NK-92 treated with Interleukin-12 subunit alpha and Interleukin-12 subunit beta, amount 100 ng/mL, for 24 hours (cell line): ENCODE measurements around the gene MYO9A.
"Not testable (repeated sequence)": the region's sequence is repeated elsewhere in the genome, so short reads cannot be mapped to it uniquely, and the experiment has no call there.

Experiments used
- DNase-seq: peaks from one replicate; lab custom pipeline; 2025; lab: John Stamatoyannopoulos, UW

MYO9A gene

DNA sequence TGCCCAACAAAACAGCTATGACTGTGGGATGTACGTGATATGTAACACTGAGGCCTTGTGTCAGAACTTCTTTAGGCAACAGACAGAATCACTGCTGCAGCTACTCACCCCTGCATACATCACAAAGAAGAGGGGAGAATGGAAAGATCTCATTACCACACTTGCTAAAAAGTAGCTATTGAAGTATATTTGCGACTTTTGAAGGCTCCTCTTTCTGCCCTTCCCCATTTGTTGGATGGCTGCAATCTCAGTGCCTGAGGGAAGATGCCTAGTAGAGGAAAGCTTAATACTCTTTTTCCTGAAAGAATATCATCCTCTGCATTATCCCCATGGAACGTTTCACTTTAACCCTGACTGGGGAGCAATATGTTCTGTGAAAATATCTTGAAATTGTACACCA lies 22.1 kb upstream of the MYO9A start:
- DNase-seq = no peak

DNA sequence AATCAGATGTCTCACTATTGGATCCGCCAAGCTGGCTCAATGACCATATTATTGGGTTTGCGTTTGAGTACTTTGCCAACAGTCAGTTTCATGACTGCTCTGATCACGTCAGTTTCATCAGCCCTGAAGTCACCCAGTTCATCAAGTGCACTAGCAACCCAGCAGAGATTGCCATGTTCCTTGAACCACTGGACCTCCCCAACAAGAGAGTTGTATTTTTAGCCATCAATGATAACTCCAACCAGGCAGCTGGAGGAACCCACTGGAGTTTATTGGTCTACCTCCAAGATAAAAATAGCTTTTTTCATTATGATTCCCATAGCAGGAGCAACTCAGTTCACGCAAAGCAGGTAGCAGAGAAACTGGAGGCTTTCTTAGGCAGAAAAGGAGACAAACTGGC lies 21.7 kb upstream of the MYO9A start:
- DNase-seq = no peak

DNA sequence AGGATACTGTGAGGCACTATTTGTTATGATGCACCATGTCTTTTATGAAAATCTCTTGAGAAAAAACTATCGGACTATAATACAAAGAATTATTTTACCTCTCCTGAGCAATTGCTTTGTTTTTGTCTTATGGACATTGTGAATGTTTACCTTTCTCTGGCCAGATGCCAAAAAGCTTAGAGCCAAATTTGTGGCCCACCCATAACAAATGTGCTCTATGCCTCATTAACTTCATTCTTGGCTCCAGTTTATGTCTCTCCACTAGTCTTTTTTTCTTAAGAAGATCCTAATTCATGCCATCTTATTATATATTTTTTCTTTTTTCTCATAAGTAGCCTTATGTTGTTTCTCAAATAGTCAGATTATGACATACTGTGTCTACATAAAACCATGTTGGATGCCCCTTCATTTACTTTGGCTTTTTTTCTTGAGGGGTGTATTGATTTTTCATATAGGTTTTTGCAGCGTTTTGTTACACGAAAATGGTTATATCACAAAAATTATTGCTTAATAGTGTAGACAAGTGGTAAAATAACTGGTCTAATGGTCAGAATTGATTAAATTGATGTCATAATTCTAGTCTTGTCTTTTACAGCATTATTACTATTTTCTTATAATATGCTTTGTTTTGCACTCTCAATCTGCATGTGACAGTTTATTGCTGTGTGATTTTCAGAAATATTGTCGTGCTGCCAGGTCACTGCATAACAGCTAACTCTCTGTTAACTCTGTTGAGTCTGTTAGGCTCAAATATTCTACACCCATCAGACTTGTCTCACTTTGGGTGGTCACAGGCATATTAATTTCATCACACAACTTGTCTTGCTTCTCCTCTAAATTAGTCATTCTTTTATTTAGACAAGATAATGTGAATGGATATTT lies 18.5 kb upstream of the MYO9A start:
- no peak for DNase-seq

DNA sequence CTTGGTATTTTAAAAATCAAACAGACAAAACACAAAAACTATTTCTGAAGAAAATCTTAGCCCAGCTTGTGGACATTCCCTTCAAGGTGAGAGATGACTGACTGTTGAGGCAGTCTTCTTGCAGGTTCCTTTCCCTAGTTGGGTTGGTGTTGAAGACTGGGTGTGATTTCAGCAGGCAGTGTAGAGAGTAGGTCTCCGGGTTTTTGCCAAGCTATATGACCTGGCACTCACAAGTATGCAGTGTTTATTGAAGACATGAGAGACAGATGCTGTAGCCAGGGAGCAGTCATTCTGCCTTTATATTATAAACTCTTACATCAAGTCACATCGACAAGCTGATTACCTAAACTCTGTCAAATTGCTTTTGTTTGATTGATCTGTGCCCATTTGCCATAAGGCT lies 17.8 kb upstream of the MYO9A start:
- no peak for DNase-seq

DNA sequence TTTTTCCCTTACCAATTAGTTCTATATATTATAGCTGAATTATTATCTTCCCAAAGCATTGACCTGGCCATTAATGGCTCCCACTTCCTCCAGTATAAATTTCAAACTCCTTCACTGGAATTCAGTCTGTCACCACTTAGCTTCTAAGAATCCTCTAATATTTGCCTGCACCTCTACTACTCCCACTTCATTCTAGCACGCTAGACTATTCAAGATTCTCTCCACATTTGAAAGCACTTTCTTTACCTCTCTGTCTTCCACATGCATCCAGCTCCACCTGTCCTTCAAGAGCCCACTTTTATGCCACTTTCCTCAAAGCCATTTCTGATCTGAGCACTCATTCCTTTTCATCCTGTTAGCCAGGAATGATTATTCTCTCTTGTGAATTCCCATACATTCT lies 15.3 kb upstream of the MYO9A start:
- no peak for DNase-seq

DNA sequence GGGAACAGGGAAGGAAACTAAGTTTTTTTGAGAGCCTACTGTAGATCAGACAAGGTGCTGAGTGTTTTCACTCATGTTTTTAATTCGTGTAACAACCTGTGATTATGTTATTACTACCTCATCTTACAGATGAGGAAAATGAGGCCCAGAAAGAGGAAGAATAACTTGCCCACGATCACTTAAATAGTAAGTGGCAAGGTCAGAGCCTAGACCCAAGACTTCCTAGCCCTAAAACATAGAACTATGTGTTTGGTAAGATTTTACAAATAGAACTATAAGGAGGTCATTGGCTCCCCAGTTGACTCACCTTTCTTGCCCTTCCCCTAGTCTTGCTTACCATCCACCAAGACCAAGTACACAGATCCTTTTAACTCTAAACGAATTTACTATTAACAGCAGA lies 14.0 kb upstream of the MYO9A start:
- no peak for DNase-seq

DNA sequence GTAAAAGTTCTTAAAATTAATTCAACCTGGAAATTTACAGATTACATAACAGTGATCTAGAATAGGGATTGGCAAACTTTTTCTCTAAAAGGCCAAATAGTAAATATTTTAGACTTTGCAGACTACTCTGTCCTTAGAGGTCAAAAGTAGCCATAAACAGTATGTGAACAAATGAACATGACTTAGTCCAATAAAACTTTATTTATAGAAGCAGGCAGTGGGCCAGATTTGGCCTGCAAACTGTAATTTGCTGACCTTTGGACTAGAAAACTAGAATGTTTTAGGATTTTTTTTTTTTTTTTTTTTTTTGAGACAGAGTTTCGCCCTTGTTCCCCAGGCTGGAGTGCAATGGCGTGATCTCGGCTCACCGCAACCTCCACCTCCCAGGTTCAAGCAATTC lies 12.3 kb upstream of the MYO9A start:
- no peak for DNase-seq

DNA sequence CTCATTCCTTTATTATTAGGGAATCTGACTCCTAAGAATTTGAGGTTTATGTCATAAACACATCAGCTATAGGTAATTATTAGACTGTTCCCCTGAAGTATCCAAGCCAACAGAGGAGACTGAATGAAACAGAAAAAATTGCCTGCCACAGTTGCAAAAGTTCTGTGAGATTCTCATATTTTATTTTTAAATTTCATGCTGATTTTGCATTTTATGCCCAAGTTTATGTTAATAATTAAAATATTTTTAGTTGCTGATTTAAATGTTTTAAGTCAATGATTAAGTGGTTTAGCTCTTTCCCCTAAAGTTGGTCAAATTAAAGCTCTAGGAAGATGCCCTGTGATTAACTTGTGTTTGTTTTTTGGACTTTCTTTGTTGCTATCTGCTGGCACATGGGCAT lies 10.4 kb upstream of the MYO9A start:
- DNase-seq = no peak

DNA sequence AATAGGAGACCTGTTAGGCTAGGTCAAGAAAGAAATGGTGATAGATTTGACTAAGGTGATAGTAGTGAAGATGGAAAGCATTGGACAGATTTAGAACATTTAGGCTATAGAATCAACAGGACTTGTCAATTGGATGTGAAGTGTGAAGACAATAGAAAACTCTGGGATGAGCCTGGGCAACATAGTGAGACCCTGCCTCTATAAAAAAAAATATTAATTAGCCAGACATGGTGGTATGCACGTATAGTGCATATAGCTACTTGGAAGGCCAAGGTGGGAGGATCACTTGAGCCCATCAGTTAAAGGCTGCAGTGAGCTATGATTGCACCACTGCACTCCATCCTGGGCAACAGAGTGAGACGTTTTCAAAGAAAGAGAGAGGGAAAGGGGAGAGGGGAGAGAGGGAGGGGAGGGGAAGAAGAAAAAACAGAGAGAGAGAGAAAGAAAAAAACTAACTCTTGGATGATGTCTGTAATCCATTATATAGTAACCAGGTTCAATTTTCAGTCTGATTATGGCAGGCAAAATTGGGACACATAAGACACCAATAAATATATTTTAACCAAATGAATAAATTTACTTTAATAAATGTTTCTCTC lies 9.9 kb upstream of the MYO9A start:
- DNase-seq = no peak

DNA sequence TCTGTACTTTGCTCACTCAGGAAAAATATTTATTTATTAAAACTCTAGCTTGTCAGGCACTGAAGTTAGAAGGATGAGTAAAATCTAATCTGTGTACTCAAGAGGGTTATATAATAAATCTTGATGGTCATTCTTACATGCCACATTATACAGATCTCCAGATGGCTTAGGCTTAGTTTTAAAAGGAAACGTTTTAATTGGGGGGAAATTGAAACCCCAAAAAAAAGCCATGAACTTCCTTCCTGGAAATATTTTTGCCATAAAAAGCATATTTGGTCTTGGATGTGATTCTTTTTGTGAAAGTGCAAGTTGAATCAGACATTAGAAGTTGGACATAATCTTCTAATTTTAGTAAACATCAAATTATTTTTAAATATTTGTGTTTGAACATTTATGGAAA lies 6.3 kb upstream of the MYO9A start:
- DNase-seq = no peak

DNA sequence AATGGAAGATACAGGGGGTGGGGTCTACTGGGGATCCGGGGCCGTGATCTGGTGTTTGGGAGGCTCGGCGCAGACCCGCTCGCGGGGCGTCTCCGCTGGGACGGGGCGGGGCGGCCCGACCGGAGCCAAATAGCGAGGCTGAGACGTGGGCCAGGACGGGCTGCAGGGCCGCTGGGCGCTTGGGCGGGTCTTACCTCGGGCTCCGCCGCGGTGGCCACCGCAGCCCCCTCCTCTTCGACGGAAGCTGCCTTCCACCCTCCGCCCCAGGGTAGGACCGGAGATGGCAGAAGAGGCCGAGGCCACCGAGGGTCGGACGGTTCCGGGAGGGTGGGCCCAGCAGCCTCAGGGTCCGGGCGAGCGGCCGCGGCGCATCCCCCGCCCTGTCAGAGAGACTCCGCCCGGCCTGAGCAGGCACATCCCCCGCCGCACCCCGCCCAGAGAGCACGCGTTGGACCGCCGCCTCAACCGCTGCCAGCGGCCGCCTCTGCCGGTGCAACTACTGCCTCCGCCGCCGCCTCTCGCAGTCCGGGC lies 399 bp downstream of the MYO9A start:
- DNase-seq = peak; percentile 84

DNA sequence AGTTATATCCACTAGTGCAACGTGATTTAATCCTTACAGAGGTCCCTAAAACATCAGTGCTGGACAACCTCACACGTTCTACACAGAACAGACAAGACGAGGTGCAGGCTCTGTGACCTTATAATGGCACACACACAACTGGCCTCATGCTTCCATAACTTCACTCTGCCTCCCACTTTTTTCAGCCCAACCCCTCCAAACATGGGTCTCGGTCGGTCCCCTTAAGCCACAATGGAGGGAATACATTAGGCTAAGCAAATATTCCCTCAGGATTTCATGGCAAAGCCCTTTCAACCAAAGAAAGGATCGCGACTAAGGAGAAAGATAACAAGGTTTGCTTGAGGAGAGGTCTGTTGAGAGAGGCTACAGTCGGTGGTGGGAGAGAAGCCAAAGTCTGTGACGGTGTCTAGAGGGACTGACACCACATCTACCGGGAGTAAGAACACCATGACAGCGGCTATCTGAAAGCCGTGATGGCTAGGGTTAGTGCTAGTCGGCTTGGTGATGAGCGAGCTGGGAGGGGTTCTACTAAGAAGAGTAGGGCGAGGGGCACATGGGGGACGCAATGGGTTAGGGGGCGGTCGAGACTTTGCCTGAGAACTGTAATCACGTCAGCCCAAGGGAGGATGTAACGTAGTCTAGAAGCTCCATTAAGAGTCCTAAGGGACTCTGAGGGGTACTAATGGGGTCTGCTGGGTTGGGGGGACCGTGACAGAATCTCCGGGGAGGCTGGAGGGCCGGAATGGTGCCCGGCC lies 1.0 kb downstream of the MYO9A start:
- peak; percentile 34 for DNase-seq

DNA sequence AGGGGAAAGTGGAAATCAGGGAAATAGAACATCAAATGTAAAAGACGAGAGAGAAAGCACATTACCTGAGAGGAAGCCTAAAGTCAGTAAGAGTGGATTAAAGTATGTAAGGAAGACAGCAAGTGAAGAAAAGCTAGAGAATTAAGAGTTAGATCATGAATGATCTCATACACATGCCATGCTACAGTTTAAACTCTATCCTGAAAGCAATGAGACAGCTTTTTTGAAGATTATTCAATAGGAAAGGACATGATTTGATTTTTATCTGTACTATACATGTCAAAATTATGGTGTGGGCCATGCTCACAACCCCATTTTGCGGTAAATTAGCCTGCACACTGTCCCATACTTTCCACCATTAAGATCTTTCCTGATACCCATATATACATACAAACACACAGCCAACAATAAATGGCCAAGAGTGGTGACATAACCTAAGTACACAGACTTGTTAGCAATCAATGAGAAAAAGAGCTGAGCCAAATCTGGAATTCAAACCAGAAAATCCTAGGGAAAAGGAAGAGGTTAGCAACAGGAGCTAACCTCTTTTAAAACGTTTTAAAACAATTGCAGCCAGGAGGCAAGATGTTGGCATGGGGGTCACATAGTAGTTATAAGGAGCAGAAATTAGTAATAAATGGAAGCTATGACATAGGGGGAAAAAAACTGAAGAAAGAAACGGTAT lies 4.5 kb downstream of the MYO9A start:
- no peak for DNase-seq

DNA sequence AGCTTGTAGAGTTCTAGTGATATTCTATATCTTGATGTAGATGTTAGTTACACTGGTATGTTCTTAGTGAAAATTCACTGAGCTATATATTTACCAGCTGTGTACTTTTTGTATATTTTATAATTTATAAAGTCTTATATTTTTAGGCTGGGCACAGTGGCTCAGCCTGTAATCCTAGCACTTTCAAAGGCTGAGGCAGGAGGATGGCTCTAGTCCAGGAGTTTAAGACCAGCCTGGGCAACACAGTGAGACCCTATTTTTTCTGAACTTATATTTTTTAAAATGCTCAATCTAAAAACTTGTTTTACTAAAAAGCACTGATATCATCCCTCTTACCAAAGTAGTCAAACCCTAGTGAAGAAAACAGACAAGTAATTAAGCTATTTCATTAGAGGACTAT lies 5.1 kb downstream of the MYO9A start:
- DNase-seq = no peak

DNA sequence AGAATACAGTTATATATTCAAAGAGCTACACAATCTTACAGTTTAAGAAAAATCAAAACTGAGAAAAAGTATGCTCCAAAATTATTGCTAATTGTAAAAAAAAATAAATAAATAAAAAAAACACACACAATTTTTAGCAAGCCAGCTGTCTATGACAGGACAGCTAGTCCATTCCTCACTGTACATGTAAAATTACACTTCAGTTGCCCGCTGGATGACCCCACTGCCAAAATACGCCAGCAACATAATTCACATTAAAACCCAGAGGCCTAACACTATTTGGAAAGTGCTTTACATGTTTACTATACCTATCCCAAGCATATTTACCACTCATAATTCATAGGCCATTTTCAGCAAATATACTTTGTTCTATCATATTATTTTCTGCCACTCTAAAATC lies 5.8 kb downstream of the MYO9A start:
- DNase-seq = no peak

DNA sequence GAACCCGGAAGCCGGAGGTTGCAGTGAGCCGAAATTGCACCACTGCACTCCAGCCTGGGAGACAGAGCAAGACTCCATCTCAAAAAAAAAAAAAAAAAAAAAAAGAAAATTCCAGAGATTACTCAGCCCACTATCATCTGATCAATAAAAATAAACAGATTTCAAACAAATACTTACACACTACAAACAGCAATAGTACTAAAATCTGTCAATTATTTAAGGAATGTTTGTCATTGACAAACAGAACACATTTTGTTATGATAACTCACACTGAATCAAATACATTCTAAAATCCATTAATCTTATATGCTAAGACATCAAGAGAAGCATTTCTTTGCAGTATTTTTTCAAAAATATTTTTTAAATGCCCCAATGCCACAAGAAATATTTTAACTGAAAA lies 7.6 kb downstream of the MYO9A start:
- DNase-seq = no peak

DNA sequence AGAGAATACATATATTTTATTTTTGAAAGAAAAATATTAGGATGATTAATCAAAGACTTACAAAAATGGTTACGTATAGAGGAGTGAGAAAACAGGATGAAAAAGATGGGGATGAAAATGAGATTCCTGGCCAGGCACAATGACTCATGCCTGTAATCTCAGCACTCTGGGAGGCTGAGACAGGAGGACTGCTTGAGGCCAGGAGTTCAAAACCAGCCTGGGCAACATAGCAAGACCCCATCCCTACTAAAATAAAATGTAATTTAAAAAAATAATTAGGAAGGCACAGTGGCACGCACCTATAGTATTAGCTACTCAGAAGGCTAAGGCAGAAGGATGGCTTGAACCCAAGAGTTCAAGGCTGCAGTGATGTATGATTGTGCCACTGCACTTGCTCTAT lies 11.9 kb downstream of the MYO9A start:
- no peak for DNase-seq

DNA sequence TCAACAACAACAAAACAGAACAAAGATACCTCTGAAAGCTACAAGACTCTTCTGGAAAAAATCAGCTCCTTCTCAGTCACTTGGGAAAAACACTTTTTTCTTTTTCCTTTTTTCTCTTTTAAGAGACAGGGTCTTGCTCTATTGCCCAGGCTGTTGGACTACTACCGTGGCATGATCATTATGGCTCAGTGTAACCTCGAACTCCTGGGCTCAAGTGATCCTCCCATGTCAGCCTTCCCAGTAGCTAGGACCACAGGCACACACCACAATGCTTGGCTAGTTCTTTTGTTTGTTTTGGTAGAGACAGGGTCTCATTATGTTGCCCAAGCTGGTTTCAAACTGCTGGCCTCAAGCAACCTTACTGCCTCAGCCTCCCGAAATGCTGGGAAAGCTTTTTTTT lies 12.8 kb downstream of the MYO9A start:
- no peak for DNase-seq

DNA sequence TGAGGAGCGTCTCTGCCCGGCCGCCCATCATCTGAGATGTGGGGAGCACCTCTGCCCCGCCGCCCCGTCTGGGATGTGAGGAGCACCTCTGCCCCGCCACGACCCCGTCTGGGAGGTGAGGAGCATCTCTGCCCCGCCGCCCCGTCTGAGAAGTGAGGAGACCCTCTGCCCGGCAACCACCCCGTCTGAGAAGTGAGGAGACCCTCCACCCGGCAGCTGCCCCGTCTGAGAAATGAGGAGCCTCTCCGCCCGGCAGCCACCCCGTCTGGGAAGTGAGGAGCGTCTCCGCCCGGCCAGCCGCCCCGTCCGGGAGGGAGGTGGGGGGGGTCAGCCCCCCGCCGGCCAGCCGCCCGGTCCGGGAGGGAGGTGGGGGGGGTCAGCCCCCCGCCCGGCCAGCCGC lies 17.4 kb downstream of the MYO9A start:
- not testable (repeated sequence) for DNase-seq

DNA sequence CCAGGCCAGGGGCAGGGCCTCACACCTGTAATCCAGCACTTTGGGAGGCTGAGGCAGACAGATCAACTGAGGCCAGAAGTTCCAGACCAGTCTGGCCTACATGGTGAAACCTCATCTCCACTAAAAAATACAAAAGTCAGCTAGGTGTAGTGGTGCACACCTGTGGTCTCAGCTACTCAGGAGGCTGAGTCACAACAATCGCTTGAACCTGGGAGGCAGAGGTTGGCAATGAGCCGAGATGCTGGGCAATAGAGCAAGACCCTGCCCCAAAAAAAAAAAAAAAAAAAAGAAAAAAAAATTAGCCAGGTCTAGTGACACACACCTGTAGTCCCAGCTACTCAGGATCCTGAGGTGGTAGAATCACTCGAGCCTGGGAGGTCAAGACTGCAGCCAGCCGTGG lies 18.8 kb downstream of the MYO9A start:
- DNase-seq = no peak

DNA sequence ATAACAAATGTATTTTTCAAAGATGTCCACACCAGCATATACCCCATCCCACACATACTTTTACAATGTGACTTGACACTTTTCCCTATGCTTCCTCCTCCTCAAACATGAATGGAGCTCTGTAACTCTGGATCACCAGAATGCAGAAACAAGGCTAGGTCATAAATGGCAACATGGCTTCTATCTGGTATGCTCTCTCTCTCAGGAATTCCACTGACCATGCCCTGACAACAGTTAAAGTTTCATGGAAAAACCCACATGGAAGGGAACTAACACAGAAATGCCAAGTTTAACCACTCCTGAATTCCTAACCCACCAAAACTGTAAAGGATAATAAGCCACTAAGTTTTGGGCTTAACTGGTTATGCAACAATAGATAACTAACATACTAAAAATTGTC lies 19.9 kb downstream of the MYO9A start:
- no peak for DNase-seq

DNA sequence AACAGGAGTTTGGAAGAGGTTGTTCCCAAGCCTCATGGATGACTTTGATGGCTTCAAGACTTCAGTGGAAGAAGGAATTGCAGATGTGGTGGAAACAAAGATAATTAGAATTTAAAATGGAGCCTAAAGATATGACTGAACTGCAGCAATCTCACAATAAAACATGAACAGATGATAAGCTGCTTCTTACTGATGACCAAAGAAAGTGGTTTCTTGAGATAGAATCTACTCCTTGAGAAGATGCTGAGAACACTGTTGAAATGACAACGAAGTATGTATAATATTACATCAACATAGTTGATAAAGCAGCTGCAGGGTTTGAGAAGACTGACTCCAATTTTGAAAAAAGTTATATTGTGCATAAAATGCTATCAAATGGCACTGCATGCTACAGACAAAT lies 21.2 kb downstream of the MYO9A start:
- DNase-seq = no peak
